Caco-2 (cell line): Measurements from ENCODE around the gene SSB. TPM values are rescaled to one million over a fixed set of nuclear protein-coding genes. Genes with fewer than 3 reads are reported as not detected.
"Not testable (repeated sequence)": the region's sequence is repeated elsewhere in the genome, so short reads cannot be mapped to it uniquely, and the experiment has no call there.

Experiments used
- BruUV-seq: library from RNA; stranded (reverse); fragments of 400-500 nt; replicated peaks from 2 replicates; lab custom pipeline; 2021; lab: Mats Ljungman, UMichigan
- CTCF ChIA-PET: fragments of 300-600 bp; sonication (Branson Sonifier 250); formaldehyde crosslinking; loops from one replicate; lab custom pipeline; 2022; ENCODE audit warnings: antibody characterized with exemption; lab: Charles Lee
- POLR2A ChIA-PET: fragments of 300-600 bp; sonication (Branson Sonifier 250); formaldehyde crosslinking; loops from one replicate; lab custom pipeline; 2022; ENCODE audit warnings: antibody characterized with exemption; lab: Charles Lee
- DNase-seq, 2 experiments: peaks; one replicate each; pipeline versions ENCODE4 v3.0.0 to v3.0.0-alpha.2; 2020 to 2022
- H3K27me3 ChIP-seq: replicated peaks from 2 replicates; pipeline ENCODE4 v1.6.0; 2011; ENCODE audit warnings: low read length; ENCODE audit not compliant: control insufficient read depth, insufficient read depth
- H3K36me3 ChIP-seq: 2 replicates; pipeline ENCODE4 v1.5.1; 2011; ENCODE audit warnings: low read length; ENCODE audit not compliant: control insufficient read depth, insufficient read depth
- H3K4me1 ChIP-seq: fragments of 250-450 bp; sonication (Bioruptor Pico); 2 replicates; pipeline ENCODE4 v1.5.1; 2020; ENCODE audit warnings: mild to moderate bottlenecking
- H3K4me3 ChIP-seq: 2 replicates; pipeline ENCODE4 v1.5.1; 2011; ENCODE audit warnings: low read depth, mild to moderate bottlenecking, control low read depth, low read length
- H3K9me3 ChIP-seq: fragments of 250-450 bp; sonication (Bioruptor Pico); 2 replicates; pipeline ENCODE4 v1.5.1; 2020; ENCODE audit warnings: mild to moderate bottlenecking, moderate library complexity
- H3K27ac Mint-ChIP-seq: one replicate; pipeline ENCODE4 v1.8.0; 2022; ENCODE audit warnings: mixed read lengths; ENCODE audit not compliant: unreplicated experiment
- H3K27me3 Mint-ChIP-seq: one replicate; pipeline ENCODE4 v1.8.0; 2022; ENCODE audit warnings: mixed read lengths; ENCODE audit not compliant: insufficient read depth, unreplicated experiment
- H3K36me3 Mint-ChIP-seq: one replicate; pipeline ENCODE4 v1.8.0; 2022; ENCODE audit warnings: mild to moderate bottlenecking, mixed read lengths; ENCODE audit not compliant: insufficient read depth, unreplicated experiment
- H3K4me1 Mint-ChIP-seq: one replicate; pipeline ENCODE4 v1.8.0; 2022; ENCODE audit warnings: low read depth, mixed read lengths; ENCODE audit not compliant: unreplicated experiment
- H3K4me3 Mint-ChIP-seq: one replicate; pipeline ENCODE4 v1.8.0; 2022; ENCODE audit warnings: mild to moderate bottlenecking, moderate library complexity, mixed read lengths; ENCODE audit not compliant: unreplicated experiment
- H3K9me3 Mint-ChIP-seq: one replicate; pipeline ENCODE4 v1.8.0; 2022; ENCODE audit warnings: mixed read lengths; ENCODE audit not compliant: unreplicated experiment
- intact Hi-C: fragments of 100-400 bp; cut with micrococcal nuclease; formaldehyde crosslinking; loops from one replicate; pipeline ENCODE4 v1.10.0; 2022; ENCODE audit not compliant: unreplicated experiment
- total RNA-seq: library from RNA; stranded (reverse); gene quantifications from 2 replicates; pipeline ENCODE4 v1.2.3, GENCODE V29; 2022
- TF ChIP-seq, protein P1 (sequence below), 2 experiments: fragments of 200-600 bp in 1 of 2; IDR thresholded peaks; 1 replicate in 1 of 2; 2 replicates in 1 of 2; pipeline versions ENCODE4 v1.5.1 to v1.8.0; 2011 to 2022; ENCODE audit warnings: antibody characterized with exemption in 1 of 2, control low read depth in 1 of 2, inconsistent platforms in 1 of 2, low read depth in 1 of 2, low read length in 1 of 2, mild to moderate bottlenecking in 1 of 2, moderate library complexity in 1 of 2; ENCODE audit not compliant: insufficient read depth in 1 of 2, severe bottlenecking in 1 of 2, unreplicated experiment in 1 of 2

Gene SSB
- total RNA-seq, 1 experiment from 2014 or later = 215 TPM

DNA sequence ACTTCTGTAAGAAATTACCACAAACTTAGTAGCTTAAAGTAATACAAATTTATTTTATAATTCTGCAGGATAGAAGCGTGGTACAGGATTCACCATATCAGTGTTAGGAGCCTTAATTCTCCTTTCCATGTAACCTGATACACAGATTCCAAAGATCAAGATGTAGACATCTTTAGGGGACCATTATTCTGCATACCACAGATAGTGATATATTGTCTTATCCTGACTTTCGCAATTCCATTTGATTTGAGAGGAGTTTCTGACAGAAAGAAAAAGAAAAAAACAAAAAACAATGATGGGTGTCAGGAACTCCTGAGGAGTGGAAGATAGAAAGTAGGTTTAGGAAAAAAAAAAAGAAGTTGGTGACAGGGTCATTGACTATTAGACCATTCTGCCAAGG lies 40.9 kb upstream of the SSB start:
- H3K9me3 ChIP-seq = no peaks in the 10 kb centered on the region
- H3K27me3 Mint-ChIP-seq = no peaks in the 10 kb centered on the region
- no TSS peak for BruUV-seq
- H3K36me3 ChIP-seq = no peaks in the 10 kb centered on the region
- no peaks in the 10 kb centered on the region for H3K36me3 Mint-ChIP-seq
- H3K4me3 ChIP-seq = no peak overlapping the region
- H3K27ac Mint-ChIP-seq = no peak overlapping the region
- DNase-seq = no peak
- TF ChIP-seq, protein P1, sequence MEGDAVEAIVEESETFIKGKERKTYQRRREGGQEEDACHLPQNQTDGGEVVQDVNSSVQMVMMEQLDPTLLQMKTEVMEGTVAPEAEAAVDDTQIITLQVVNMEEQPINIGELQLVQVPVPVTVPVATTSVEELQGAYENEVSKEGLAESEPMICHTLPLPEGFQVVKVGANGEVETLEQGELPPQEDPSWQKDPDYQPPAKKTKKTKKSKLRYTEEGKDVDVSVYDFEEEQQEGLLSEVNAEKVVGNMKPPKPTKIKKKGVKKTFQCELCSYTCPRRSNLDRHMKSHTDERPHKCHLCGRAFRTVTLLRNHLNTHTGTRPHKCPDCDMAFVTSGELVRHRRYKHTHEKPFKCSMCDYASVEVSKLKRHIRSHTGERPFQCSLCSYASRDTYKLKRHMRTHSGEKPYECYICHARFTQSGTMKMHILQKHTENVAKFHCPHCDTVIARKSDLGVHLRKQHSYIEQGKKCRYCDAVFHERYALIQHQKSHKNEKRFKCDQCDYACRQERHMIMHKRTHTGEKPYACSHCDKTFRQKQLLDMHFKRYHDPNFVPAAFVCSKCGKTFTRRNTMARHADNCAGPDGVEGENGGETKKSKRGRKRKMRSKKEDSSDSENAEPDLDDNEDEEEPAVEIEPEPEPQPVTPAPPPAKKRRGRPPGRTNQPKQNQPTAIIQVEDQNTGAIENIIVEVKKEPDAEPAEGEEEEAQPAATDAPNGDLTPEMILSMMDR (IDR thresholded peaks at IDR 0.05; ENCODE audit: insufficient read depth in 1 of 2, low read depth in 1 of 2, low read length in 1 of 2, severe bottlenecking in 1 of 2, unreplicated experiment in 1 of 2) = no peak
- no peaks in the 10 kb centered on the region for H3K27me3 ChIP-seq
- H3K4me3 Mint-ChIP-seq = no peak overlapping the region
- intact Hi-C loops = no loop called here
- ChIA-PET POLR2A (no interaction called here), CTCF (no interaction called here)
- peaks cover 35% of the 10 kb centered on the region for H3K4me1 ChIP-seq
- peaks cover 28% of the 10 kb centered on the region for H3K4me1 Mint-ChIP-seq
- H3K9me3 Mint-ChIP-seq = peaks cover 10% of the 10 kb centered on the region

DNA sequence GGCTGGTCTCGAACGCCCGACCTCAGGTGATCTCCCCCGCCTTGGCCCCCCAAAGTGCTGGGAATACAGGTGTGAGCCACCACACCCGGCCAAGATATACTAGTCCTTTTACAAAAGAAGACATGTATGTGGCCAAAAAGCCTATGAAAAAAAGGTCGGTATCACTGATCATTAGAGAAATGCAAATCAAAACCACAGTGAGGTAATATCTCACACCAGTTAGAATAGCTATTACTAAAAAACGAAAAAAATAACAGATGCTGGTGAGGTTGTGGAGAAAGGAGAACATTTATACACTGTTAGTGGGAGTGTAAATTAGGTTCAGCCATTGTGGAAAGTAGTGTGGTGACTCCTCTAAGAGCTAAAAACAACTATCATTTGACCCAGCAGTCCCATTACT lies 38.7 kb upstream of the SSB start:
- Histone ChIP-seq H3K9me3 (no peaks in the 10 kb centered on the region), H3K4me1 (peaks cover 35% of the 10 kb centered on the region), H3K27me3 (no peaks in the 10 kb centered on the region), H3K4me3 (no peak overlapping the region), H3K36me3 (no peaks in the 10 kb centered on the region)
- Mint-ChIP-seq H3K36me3 (no peaks in the 10 kb centered on the region), H3K9me3 (peaks cover 10% of the 10 kb centered on the region), H3K27me3 (no peaks in the 10 kb centered on the region), H3K4me3 (no peak overlapping the region), H3K4me1 (peaks cover 30% of the 10 kb centered on the region), H3K27ac (peak overlapping the region; percentile 35)
- POLR2A ChIA-PET = no interaction called here
- CTCF ChIA-PET = interaction anchor here (1.1 kb wide), 1 partner anchor 11 kb away, joined by 3 read pairs; no protein-coding TSS in a partner anchor
- DNase-seq = no peak
- intact Hi-C loops = loop anchor here (2.0 kb wide), 1 partner anchor 13 kb away; no protein-coding TSS in a partner anchor
- no TSS peak for BruUV-seq
- TF ChIP-seq, protein P1 (IDR thresholded peaks at IDR 0.05; ENCODE audit: insufficient read depth in 1 of 2, low read depth in 1 of 2, low read length in 1 of 2, severe bottlenecking in 1 of 2, unreplicated experiment in 1 of 2) = no peak

DNA sequence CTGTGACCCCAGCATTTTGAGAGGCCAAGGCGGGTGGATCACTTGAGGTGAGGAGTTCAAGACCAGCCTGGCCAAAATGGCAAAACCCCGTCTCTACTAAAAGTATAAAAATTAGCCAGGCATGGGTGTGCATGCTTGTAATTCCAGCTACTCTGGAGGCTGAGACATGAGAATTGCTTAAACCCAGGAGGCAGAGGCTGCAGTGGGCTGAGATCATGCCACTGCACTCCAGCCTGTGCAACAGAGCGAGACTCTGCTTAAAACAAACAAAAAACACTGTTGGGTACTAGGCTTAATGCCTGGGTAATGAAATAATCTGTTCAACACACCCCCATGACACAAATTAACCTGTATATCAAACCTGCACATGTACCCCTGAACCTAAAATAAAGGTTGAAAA lies 37.9 kb upstream of the SSB start:
- H3K36me3 ChIP-seq, DNase-seq, CTCF ChIA-PET, H3K4me3 Mint-ChIP-seq, H3K27me3 ChIP-seq, H3K4me3 ChIP-seq, BruUV-seq, POLR2A ChIA-PET, H3K9me3 ChIP-seq, H3K36me3 Mint-ChIP-seq, H3K9me3 Mint-ChIP-seq, H3K27me3 Mint-ChIP-seq: not testable (repeated sequence)
- H3K27ac Mint-ChIP-seq = peak overlapping the region; percentile 35
- H3K4me1 Mint-ChIP-seq = peaks cover 30% of the 10 kb centered on the region
- peaks cover 35% of the 10 kb centered on the region for H3K4me1 ChIP-seq
- intact Hi-C loops = loop anchor here (2.0 kb wide), 1 partner anchor 14 kb away; no protein-coding TSS in a partner anchor
